Inferior parietal cortex (tissue), 1 donor: ENCODE measurements around the gene ZNF598.

Source experiments
- DNase-seq: peaks from one replicate; pipeline ENCODE4 v3.0.0-alpha.2; 2016; ENCODE audit errors: extremely low spot score

Gene ZNF598

DNA sequence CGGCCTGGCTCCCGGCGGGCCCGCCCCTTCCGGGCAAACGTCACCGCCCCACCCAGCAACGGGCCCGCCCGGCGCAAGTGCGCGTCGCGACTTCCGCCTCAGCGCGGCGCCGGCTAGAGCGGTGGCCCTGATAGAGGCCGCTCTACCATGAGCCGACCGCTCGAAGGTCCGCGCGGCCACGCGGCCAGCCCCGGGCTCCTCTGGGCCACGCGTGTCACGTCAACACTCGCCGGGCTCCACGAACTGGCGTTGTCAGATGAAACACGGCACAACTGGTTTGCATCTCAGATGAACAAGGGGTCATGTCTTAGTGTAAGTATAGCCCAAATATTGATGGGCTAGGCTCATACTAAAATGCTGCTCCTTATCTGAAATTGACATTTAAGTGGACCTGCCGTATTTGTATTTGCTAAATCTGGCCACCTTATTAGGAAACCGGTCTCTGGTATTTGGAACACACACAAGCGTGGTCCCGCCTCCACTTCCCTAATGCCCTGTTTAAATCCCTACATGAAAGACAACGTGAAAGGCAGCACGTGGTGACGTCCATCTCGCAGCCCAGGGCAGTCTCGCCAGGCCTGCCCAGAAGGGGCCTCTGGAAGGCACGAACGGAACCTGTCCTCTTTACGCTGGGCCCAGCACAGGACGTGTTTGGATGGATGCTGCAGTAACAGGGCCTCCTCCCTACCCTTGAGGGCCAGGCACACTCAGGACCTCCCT is at the start of gene ZNF598:
Gene ZNF598 (minus strand): TSS at position 31 of the 720 bp plus-strand sequence.
- peak; percentile 88 for DNase-seq

DNA sequence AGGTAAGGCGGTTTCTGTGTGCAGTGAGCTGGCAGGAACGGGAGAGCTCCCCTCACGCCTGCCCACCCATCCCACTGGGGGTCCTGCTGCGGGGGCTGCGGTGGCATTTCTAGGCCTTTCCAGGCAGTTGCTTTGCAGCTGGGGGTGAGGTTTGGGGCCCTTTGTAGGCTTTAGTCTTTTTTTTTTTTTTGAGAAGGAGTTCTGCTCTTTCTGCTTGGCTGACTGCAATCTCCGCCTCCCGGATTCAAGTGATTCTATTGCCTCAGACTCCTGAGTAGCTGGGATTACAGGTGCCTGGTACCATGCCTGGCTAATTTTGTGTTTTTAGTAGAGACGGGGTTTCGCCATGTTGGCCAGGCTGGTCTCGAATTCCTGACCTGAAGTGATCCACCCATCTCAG is 49.3 kb upstream of the ZNF598 start:
- DNase-seq = no peak

DNA sequence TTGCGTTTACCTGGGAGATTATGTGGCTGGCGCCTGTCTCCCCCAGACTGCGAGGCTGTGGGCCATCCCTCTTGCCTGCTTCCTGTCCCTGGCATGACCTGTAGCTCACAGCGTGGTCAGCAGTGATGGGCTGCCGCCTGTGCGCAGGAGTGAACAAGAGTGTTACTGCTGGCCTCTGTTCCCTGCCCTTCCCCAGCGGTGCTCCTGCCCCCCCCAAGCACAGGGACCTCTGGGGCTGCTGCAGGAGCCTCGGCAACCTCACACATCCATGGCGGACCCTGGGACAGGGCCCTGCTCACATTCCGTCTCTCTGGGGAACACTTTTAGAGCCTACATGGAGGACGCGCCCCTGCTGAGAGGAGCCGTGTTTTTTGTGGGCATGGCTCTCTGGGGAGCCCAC is 48.8 kb upstream of the ZNF598 start:
- no peak for DNase-seq

DNA sequence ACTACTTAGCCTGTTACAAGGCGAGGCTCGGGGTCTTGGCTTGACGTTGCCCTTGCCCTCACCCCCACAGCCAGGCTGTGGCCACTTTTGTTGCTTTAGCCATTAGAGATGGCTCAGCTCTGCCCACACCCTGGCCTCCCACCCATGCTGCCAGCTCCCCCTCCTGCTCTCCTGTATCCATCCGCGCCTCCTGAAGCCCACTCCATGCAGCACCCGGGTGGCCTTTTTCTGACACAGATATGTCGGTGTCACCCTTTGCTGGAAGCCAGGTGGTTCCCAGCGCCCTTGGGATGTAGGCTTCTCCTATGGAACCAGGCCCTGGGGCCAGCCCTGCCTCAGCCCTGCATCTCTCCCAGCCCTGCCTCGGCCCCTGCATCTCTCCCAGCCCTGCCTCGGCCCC is 47.8 kb upstream of the ZNF598 start:
- DNase-seq = no peak

DNA sequence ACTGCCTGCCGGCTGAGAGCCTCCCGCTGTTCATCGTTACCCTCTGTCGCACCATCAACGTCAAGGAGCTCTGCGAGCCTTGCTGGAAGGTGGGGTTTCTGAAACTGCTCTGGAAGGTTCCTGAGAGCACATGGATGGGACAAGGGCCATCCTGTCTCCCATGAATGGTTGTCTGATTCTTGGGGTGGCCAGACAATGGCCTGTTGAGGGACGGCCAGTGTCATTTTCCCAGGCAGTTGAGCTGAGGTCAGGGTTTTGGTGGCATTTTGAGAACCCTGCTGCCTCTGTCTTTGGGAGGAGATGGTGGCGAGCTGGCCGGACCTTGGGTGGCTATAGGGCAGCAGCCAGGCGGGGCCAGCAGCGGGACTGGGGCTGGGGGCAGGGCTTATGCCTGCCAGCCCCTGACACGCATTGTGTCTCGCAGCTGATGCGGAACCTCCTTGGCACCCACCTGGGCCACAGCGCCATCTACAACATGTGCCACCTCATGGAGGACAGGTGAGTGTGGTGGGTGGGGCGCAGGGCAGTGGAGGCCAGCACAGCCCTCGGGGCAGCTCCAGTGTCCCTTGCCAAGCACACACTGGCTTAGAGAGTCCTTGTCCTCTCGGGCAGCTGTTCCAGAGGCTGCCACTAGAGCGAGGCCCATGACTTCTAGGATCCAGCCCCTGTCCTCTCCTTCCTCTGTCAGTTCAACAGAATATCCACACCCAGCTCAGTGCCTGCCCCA is 47.2 kb upstream of the ZNF598 start:
- DNase-seq = no peak

DNA sequence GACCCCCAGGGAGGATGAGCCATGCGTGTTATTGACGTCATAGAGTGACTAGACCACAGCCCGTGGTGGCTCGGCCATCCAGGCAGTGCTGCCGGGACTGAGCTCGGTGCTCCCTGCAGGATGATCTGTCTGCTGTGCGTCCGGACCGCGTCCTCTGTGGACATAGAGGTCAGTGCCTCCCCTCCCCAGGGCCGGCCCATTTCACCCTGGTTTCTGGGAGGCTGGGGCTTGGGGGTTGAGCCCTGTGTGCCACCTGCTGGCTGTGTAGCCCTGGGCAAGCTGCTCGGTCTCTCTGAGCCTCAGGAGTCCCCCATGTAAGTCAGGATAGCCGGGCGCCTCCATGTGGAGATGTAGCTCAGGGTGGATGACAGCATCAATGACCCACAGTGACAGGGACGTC is 46.5 kb upstream of the ZNF598 start:
- DNase-seq = no peak

DNA sequence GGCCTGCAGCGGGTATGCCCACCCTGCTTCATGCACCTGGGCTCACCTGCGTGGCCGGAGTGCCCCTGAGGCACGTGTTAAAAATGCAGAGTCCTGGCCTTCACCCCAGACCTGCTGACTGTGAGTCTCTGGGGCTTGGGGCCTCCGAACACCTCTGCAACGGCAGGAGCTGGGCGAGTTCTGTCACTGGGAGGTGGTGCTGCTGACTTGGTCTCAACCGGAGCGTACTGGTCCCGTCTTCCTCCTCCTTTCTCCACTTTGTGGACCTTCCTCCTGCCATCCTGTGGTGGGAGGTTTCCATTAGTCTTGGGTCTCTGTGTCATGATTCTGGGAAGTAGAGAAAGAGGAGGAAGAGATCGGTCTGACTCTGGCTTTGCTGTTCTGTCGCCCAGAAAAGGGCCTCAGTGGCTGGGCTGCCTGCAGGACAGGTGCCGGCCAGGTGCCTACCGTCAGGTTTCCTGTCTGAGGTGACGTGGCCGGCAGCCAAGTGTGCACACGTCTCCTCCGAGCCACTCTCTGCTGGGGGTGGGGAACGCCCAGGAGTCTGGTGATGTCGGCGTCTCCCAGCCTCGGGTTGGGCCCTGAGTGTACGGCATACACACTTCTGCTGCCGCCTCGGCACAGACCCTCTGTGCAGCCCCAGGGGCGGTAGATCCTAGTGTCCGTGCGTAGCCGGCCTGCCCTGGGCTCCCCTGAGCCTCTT is 45.1 kb upstream of the ZNF598 start:
- DNase-seq = no peak

DNA sequence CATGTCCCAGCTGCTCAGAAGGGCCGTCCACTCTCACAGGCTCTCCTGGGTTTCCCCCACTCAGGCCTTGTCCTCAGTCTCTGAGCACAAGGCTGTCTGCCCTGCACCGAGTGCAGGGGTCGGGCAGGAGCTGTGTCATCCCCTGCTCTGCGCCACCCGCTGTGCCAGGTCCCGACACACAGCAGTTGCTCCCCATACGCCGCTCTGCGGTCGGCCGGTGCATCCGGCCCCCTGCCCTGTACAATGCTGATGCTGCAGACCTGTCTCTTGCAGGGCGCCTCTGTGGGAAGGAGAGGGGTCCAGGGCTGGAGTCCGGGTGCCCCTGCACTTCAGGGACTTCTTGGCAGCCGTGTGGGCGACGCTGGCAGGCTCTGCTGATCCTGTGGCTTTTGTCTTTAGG is 44.3 kb upstream of the ZNF598 start:
- DNase-seq = no peak

DNA sequence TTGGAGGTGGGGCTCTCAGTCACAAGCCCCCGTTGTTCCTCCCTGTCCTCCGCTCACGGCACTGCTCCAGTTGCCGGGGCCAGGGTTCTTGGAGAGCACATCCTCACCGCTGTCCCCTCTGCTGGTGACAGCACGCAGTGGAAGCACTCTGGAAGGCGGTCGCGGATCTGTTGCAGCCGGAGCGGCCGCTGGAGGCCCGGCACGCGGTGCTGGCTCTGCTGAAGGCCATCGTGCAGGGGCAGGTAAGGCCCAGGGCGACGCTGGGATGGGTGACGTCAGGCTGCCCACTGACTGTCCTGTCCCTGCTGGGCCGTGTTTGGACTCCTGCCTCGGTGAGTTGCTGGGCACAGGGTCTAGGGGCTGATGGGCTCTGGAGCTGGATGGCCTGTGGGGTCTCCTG is 43.6 kb upstream of the ZNF598 start:
- no peak for DNase-seq

DNA sequence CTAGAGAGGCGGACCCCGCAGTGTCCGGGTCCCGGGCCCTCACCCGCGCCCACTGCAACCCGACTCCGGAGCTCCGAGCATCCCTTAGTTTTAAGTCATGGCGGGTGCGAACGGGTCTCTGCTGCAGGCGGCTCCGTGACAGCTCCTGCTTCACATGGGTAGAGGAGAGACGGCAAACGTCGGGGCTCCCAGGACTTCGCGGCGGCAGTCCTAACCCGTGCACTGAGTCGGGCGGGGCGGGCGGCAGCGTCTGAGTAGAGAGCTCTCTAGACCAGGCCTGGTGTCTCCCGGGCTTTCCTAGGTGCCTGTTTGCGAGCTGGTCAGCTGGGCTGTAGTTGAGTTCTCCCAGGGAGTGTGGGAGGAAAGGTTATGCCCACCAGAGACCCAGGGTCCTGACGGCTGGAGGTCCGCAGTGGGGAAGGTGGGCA is 38.5 kb upstream of the ZNF598 start:
- DNase-seq = no peak

DNA sequence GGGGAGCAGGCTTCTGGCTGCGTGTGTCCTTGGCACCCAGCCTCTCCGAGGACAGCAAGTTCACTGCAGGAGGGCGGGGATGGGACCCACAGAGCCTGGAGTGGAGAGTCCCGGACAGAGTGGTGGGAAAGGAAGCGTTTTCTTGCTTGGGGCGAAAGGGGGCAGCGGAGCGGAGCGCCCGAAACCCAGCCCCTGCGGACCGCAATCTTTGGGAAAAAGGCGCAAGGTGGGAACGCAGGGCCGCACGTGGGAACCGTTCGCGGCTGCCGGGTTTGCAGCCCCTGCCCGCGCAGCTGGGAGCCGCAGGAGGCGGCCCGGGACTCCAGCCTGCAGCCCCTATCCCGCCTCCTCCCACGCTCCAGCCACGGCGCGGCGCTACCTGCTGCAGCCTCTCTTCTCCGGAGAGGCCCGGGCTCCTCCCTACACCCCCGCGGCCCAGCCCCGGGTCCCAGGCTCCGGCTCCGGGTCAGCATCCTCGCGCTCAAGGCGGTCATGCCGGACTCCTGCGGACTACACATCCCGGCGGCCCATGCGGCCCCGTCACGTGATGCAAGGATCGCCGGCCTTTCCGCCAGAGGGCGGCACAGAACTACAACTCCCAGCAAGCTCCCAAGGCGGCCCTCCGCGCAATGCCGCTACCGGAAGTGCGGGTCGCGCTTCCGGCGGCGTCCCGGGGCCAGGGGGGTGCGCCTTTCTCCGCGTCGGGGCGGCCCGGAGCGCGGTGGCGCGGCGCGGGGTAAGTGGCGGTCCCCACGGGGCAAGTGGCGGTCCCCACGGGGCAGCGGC is 37.9 kb upstream of the ZNF598 start, which contains the start of the genes NTHL1 and TSC2:
Gene NTHL1 (minus strand): TSS at position 505 of the 786 bp plus-strand sequence. CDS start 11 bp downstream, at position 494.
Gene TSC2 (plus strand): TSS at position 656 of the 786 bp plus-strand sequence. CDS start 631 bp downstream, outside the sequence.
- DNase-seq = peak; percentile 97

DNA sequence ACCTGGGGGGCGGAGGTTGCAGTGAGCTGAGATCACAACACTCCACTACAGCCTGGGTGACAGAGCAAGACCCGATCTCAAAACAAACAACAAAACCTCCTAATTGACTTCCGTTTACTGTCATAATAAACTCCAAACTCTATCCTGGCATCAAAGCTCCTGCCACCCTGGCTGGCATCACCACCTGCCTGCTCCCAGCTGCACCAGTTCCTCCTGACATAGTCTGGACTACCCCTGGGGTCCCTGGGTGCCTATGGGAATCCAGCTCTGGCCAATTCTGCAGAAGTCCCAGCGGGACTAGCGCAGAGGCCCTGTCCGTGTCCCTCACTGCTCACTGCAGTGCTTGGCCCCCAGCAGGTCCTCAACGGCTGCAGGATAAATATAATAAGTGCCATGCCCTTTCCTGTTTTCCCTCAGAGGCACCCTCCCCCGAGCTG is 37.3 kb upstream of the ZNF598 start:
- no peak for DNase-seq

DNA sequence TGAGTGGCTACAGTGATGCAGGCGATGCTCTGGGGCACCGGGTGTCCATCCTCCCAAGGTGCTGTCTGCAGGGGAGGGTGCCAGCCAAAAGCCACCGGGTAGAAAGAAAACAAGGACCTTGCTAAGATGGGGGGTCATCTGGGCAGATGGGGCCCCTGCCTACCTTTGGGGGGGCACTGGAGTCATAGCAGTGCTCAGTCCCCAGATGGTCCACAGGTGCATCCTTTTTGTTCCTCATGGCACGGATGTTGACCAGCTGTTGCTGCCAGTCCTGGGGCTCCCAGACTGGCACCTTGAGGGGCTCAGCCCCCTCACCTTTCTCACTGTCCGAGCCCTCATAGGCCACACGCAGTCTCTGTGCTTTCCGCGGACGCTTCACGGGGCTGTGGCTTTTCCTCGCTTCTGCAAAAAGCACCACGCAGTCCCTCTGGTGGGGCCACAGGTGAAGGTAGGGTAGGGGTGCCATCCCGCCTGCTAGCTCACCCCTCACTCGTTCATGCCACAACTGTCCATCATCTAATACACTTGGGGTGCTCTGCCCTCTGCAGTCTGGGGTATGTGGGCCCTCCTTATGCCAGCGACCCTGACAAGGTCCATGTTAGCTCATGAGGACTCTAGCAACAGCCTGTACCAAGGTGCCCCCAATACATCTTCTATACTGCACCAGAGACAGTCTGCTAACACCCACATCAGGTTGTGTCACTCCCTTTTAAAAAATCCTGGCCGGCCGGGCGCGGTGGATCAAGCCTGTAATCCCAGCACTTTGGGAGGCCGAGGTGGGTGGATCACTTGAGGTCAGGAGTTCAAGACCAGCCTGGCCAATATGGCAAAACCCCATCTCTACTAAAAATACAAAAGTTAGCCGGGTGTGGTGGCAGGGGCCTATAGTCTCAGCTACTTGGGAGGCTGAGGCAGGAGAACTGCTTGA is 36.6 kb upstream of the ZNF598 start:
- DNase-seq = no peak

DNA sequence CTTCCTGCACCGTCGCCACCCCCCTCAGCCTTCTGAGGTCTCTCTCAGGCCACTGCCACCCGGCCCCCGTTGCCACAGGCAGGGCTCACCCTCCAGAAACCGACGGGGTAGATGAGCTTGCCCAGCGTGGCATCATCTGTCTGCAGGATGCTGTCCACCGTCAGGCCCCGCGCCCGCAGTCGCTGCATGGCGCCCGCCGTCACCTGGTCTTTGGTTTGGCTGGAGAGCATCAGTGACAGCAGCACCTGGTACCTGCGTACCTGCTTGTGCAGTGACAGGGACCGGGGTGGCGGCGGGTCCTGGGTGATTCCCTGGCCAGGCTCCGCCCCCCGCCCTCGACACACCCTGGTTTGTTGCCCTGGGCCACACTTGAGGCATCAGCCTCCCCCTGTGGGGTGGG is 34.9 kb upstream of the ZNF598 start:
- no peak for DNase-seq

DNA sequence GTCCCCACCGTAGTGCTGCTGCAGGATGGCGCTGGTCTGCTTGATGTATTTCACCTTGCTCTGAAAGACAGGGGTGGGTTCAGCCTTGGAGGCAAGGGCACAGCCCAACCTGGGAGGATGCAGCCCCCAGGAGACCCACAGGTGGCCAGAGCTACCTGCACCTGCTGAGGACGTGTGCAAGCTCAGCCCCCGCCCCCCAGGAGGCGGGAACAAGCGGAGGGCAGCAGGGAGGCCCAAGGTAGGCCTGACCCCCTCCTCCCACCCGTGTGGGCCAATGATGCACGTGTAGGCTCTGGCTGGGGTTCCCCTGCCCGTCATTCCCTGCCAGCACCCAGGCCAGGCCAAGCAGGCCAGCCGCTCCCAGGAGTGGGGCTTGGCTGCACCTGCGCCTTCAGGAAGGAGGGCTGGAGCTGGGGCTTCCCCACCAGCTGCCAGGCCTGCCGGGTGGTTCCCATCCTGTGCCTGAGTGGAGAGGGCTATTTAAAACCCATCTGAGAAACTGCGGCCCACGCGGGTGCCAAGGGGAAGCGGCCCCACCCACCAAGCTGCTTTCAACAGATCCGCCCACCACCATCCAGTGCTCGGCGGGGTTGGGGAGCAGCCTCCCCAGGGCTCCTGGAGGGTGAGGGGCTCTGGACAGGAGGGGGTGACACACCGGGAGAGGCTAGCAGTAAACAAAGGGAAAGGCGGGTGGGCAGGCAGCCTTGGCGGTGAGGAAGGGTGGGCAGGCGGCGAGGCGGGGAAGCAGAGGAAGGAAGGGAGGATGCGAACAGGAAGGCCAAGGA is 34.2 kb upstream of the ZNF598 start:
- DNase-seq = no peak

DNA sequence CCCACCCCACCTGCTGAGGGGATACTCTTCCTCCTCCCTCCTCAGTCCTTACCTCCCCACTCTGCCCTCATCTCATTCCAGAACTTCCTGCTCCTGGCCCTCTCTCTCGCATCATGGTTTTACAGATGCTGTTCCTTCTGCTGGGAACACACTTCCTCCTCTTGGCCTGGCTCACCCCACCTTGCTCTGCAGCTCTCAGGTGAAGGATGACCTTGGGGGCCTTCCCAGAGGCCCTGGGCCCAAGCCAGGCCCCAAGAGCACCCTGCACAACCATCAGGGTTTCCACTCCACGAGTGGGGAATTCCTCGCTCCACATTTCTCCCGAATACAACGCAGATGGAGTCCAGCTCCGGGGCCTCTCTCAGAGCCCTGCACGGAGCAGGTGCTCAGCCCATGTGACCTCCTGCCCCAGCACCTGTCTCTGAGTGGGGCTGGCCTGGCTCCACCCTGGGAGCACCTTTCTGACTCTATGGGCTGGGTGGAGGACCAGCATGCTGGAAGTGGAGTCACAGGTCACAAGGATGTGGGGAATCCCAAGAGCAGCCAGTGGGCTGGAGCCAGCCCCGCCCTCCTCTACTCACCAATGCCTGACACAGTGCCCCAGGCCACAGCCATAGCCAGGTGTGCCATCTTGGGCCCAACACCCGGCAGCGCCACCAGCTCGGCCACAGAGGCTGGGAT is 33.5 kb upstream of the ZNF598 start:
- DNase-seq = no peak

DNA sequence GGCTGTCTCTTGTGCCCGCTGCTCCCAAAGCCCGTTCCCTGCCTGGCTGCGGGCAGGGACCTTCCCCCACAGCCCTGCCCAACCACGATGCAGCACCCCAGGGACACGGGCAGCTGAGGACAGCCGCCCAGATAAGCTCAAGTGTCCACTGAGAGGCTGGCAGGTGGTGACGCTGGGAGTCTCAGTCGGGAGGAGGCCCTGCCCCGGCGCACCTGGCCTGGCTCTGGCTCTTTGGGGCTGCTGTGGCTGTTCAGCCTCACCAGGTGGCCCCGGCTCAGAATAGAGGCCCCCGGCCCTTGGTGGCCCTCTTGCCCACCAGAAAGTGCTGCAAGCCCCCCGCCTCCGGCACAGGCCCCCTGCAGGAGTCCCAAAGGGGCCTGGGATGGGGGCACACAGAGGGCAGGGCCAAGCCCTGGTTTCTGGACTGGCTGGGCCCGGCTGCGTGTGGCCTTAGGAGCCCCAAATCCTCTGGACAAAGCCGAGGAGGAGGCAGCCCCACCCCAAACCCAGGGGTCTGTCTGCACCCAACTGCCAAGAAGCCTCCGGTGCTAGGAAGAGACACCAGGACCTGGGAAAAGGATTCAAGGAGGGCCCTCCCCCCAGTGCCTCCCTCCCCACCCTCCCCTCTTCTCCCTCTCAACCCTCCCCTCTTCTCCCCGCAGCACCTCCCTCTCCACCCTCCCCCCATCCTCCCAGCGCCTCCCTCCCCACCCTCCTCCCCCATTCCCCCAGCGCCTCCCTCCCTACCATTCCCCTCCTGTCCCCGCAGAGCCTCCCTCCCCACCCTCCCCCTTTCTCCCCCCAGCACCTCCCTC is 32.8 kb upstream of the ZNF598 start:
- no peak for DNase-seq

DNA sequence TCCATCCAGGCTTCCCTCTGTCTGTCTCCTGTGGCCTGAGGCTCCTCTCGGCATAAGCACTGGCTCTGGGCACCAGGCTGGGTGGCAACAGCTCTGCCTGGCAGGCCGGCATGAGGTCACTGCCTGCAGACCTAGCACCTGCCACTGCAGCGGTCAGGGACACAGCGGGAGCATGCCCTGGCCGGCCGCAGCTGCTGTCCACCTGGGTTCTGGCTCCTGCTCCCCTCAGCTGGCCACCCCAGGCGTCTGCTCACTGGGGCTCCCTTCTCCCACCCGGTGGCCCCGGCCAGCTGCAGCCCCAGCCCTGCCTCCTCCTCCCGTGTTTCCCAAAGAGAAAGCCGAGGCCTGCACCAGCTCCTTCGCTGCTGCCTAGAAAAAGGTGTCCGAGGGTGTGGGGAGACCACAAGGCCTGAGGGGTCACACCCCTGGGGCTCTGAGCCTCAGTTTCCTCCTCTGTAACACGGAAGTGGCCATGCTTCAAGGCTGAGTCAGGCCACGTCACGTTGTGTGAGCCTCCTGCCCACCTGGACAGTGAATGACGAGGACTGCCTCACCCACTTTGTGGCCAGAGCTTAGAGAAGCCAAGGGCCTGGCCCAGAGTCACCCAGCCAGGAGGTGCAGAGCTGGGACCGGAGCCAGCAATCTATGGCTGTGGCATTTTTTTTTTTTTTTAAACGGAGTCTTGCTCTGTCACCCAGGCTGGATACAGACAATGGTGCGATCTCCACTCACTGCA is 31.3 kb upstream of the ZNF598 start:
- no peak for DNase-seq
